GM15510 (cell line): Measurements from ENCODE around the gene SUSD3.

ENCODE experiments used
- POLR2A ChIP-seq: IDR thresholded peaks from 3 replicates; pipeline ENCODE4 v1.6.1; 2011; ENCODE audit warnings: borderline replicate concordance; ENCODE audit not compliant: insufficient read length; ENCODE audit errors: extremely low read depth

Gene SUSD3

GRCh38 chr9:93072383-93072795, 13.9 kb downstream of the SUSD3 start:
- no peak for TF ChIP-seq POLR2A

GRCh38 chr9:93076101-93076791, 17.7 kb downstream of the SUSD3 start:
- TF ChIP-seq POLR2A: no peak

- TF ChIP-seq POLR2A: no peak
Observed at GRCh38 chr9:93076792-93077128, 18.3 kb downstream of the SUSD3 start.

GRCh38 chr9:93077367-93077766, 18.9 kb downstream of the SUSD3 start:
- TF ChIP-seq POLR2A: no peak

- no peak for TF ChIP-seq POLR2A
Observed at GRCh38 chr9:93077811-93078210, 19.3 kb downstream of the SUSD3 start.

GRCh38 chr9:93079371-93079770, 20.9 kb downstream of the SUSD3 start:
- TF ChIP-seq POLR2A: no peak

- no peak for TF ChIP-seq POLR2A
Observed at GRCh38 chr9:93080406-93080805, 21.9 kb downstream of the SUSD3 start.

GRCh38 chr9:93081081-93081529, 22.6 kb downstream of the SUSD3 start:
- TF ChIP-seq POLR2A: no peak

GRCh38 chr9:93081931-93082330, 23.4 kb downstream of the SUSD3 start:
- TF ChIP-seq POLR2A: no peak

- no peak for TF ChIP-seq POLR2A
Observed at GRCh38 chr9:93082841-93083411, 24.4 kb downstream of the SUSD3 start.

GRCh38 chr9:93083592-93084470, 25.3 kb downstream of the SUSD3 start:
- no peak for TF ChIP-seq POLR2A

- TF ChIP-seq POLR2A: no peak
Observed at GRCh38 chr9:93084471-93084881, 26.0 kb downstream of the SUSD3 start.

- TF ChIP-seq POLR2A: no peak
Observed at GRCh38 chr9:93085676-93086075, 27.2 kb downstream of the SUSD3 start.

GRCh38 chr9:93086447-93087224, 28.1 kb downstream of the SUSD3 start:
- TF ChIP-seq POLR2A: no peak
